ENCODE results near the gene EMSY. TPM values are rescaled to one million over a fixed set of nuclear protein-coding genes. Genes with fewer than 3 reads are reported as not detected.

EMSY gene
- polyA plus RNA-seq, 1 donor (not counting 4 experiments of a cell fraction or from before 2014, with no cell fraction given): 11.3 TPM

DNA sequence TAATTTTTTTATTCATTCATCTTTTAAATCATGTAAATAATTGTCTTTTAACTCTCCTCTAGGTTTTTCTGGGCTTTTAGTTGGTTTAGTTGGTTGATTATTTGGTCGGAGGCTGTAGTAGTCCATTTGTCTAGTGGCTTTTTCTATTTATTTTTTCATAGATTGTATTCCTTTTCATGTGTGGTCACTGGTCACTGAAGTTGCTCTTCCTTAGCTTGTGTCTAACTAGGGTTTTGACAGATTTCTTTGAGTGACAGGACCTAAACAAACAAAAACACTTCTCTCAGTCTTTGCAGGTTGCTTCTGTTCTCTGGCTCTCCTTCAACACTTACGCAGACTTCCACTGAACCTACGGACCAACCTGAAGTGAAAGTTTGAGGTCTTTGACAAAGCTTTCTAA, 112.6 kb downstream of the EMSY start:
- Histone ChIP-seq H3K4me2 (ENCODE audit: control insufficient read depth, extremely low read depth, insufficient read depth, low read depth, low read length) (no peak overlapping the region), H3K9me1 (ENCODE audit: control insufficient read depth, extremely low read depth, insufficient read depth, low read length) (no peaks in the 10 kb centered on the region), H3K27ac (ENCODE audit: control insufficient read depth, insufficient read depth, low read length) (no peak overlapping the region), H4K20me1 (ENCODE audit: control insufficient read depth, extremely low read depth, insufficient read depth, low read length) (no peaks in the 10 kb centered on the region), H3K36me3 (ENCODE audit: control insufficient read depth in 2 of 2, extremely low read depth in 1 of 2, insufficient read depth in 2 of 2, low read length in 2 of 2) (no peaks in the 10 kb centered on the region), H3K4me3 (ENCODE audit: control insufficient read depth in 2 of 3, extremely low read depth in 1 of 3, insufficient read depth in 2 of 3, low read depth in 1 of 3, low read length in 3 of 3) (no peak overlapping the region), H3K9ac (ENCODE audit: control insufficient read depth, extremely low read depth, insufficient read depth, low read length) (no peak overlapping the region), H3K79me2 (ENCODE audit: control insufficient read depth, insufficient read depth, low read length) (no peaks in the 10 kb centered on the region), H3K9me3 (ENCODE audit: control insufficient read depth, low read depth, low read length) (no peaks in the 10 kb centered on the region), H3K4me1 (ENCODE audit: control insufficient read depth, extremely low read depth, insufficient read depth, low read length) (peaks cover 9% of the 10 kb centered on the region), H2AFZ (ENCODE audit: control insufficient read depth, low read length) (no peak overlapping the region), H3K27me3 (ENCODE audit: control insufficient read depth, extremely low read depth, insufficient read depth, low read length) (no peaks in the 10 kb centered on the region)
- no peak for TF ChIP-seq EZH2 (IDR thresholded peaks at IDR 0.05; ENCODE audit: low read length)
- TF ChIP-seq, protein P1, sequence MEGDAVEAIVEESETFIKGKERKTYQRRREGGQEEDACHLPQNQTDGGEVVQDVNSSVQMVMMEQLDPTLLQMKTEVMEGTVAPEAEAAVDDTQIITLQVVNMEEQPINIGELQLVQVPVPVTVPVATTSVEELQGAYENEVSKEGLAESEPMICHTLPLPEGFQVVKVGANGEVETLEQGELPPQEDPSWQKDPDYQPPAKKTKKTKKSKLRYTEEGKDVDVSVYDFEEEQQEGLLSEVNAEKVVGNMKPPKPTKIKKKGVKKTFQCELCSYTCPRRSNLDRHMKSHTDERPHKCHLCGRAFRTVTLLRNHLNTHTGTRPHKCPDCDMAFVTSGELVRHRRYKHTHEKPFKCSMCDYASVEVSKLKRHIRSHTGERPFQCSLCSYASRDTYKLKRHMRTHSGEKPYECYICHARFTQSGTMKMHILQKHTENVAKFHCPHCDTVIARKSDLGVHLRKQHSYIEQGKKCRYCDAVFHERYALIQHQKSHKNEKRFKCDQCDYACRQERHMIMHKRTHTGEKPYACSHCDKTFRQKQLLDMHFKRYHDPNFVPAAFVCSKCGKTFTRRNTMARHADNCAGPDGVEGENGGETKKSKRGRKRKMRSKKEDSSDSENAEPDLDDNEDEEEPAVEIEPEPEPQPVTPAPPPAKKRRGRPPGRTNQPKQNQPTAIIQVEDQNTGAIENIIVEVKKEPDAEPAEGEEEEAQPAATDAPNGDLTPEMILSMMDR (optimal IDR thresholded peaks at IDR 0.05 in 1 of 3, IDR thresholded peaks at IDR 0.05 in 1 of 3, conservative IDR thresholded peaks at IDR 0.05 in 1 of 3; ENCODE audit: extremely low read depth in 1 of 3, insufficient read depth in 2 of 3, low read length in 3 of 3): no peak
- no peak for FAIRE-seq
- dilution Hi-C loops (cut with MboI; ENCODE audit: extremely low pct_ligation_motif_present, low sequenced_read_pairs): no loop called here
- DNase-seq (ENCODE audit: low read depth, low spot score): no peak

DNA sequence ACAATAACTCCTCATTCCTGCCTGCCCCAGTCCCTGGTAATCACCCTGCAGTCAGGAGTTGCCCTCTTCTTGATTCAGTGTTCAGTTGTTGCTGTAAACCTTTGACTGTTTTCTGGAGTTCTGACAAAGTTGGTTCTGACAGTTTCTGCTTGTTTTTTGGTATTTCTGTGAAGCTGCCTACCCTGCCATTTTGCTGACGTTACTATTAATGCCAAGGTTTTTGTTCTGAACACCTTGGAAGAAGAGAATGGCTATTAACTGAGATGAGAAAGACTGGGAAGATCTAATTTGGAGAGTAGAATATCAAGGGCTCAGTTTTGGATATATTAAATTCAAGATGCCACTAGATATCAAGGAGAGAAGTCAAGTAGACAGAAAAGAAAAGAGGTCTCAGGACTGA, 113.7 kb downstream of the EMSY start:
- no peaks in the 10 kb centered on the region for H3K9me3 ChIP-seq (ENCODE audit: control insufficient read depth, low read depth, low read length)
- no peak overlapping the region for H2AFZ ChIP-seq (ENCODE audit: control insufficient read depth, low read length)
- H4K20me1 ChIP-seq (ENCODE audit: control insufficient read depth, extremely low read depth, insufficient read depth, low read length): no peaks in the 10 kb centered on the region
- no peak overlapping the region for H3K9ac ChIP-seq (ENCODE audit: control insufficient read depth, extremely low read depth, insufficient read depth, low read length)
- no peak overlapping the region for H3K27ac ChIP-seq (ENCODE audit: control insufficient read depth, insufficient read depth, low read length)
- no peaks in the 10 kb centered on the region for H3K79me2 ChIP-seq (ENCODE audit: control insufficient read depth, insufficient read depth, low read length)
- DNase-seq (ENCODE audit: low read depth, low spot score) (no peak), FAIRE-seq (no peak)
- no peaks in the 10 kb centered on the region for H3K9me1 ChIP-seq (ENCODE audit: control insufficient read depth, extremely low read depth, insufficient read depth, low read length)
- no peaks in the 10 kb centered on the region for H3K27me3 ChIP-seq (ENCODE audit: control insufficient read depth, extremely low read depth, insufficient read depth, low read length)
- H3K4me3 ChIP-seq (ENCODE audit: control insufficient read depth in 2 of 3, extremely low read depth in 1 of 3, insufficient read depth in 2 of 3, low read depth in 1 of 3, low read length in 3 of 3): no peak overlapping the region
- dilution Hi-C loops (cut with MboI; ENCODE audit: extremely low pct_ligation_motif_present, low sequenced_read_pairs): no loop called here
- no peaks in the 10 kb centered on the region for H3K36me3 ChIP-seq (ENCODE audit: control insufficient read depth in 2 of 2, extremely low read depth in 1 of 2, insufficient read depth in 2 of 2, low read length in 2 of 2)
- no peak overlapping the region for H3K4me2 ChIP-seq (ENCODE audit: control insufficient read depth, extremely low read depth, insufficient read depth, low read depth, low read length)
- TF ChIP-seq, protein P1 (optimal IDR thresholded peaks at IDR 0.05 in 1 of 3, IDR thresholded peaks at IDR 0.05 in 1 of 3, conservative IDR thresholded peaks at IDR 0.05 in 1 of 3; ENCODE audit: extremely low read depth in 1 of 3, insufficient read depth in 2 of 3, low read length in 3 of 3): no peak
- no peak for TF ChIP-seq EZH2 (IDR thresholded peaks at IDR 0.05; ENCODE audit: low read length)
- H3K4me1 ChIP-seq (ENCODE audit: control insufficient read depth, extremely low read depth, insufficient read depth, low read length): peaks cover 9% of the 10 kb centered on the region

Data from keratinocyte (primary cell).